ENCODE measurements around the gene TIMM17A.

TIMM17A gene

GRCh38 chr1:202004711-202005110 lies 49.4 kb downstream of the TIMM17A start:
- H3K27me3 ChIP-seq (ENCODE audit: insufficient read depth, low read length, poor library complexity, severe bottlenecking): no peaks in the 10 kb centered on the region
- H3K36me3 ChIP-seq (ENCODE audit: insufficient read depth, low read length): peaks cover 52% of the 10 kb centered on the region; the same call in 1 of the 2 replicates
- no peaks in the 10 kb centered on the region for H3K9me2 ChIP-seq (replicated peaks; ENCODE audit: low read depth, low read length)
- no peaks in the 10 kb centered on the region for H3F3A ChIP-seq (ENCODE audit: low read depth)
- no peaks in the 10 kb centered on the region for H3K9me3 ChIP-seq (ENCODE audit: insufficient read depth, low read depth, low read length)
- H3K4me3 ChIP-seq (ENCODE audit: low read length, poor library complexity, severe bottlenecking): no peak overlapping the region
- H3K4me2 ChIP-seq (ENCODE audit: low read depth, low read length, poor library complexity, severe bottlenecking): no peak overlapping the region
- no peaks in the 10 kb centered on the region for H3K79me2 ChIP-seq (ENCODE audit: insufficient read depth, low read length)
- H3K9ac ChIP-seq (ENCODE audit: low read depth, low read length, poor library complexity, severe bottlenecking): no peak overlapping the region
- H2AFZ ChIP-seq (ENCODE audit: low read length): no peak overlapping the region
- TF ChIP-seq EZH2phosphoT487 (IDR thresholded peaks at IDR 0.05; ENCODE audit: borderline replicate concordance) (no peak), CTCF (conservative IDR thresholded peaks at IDR 0.05; ENCODE audit: low read length) (no peak)
- no peaks in the 10 kb centered on the region for H4K20me1 ChIP-seq (ENCODE audit: insufficient read depth, low read length, poor library complexity, severe bottlenecking)
- no peaks in the 10 kb centered on the region for H3K4me1 ChIP-seq (ENCODE audit: insufficient read depth, low read length, poor library complexity, severe bottlenecking)

GRCh38 chr1:202005958-202006357 lies 50.7 kb downstream of the TIMM17A start:
- Histone ChIP-seq H2AFZ (ENCODE audit: low read length) (no peak overlapping the region), H3K9me2 (replicated peaks; ENCODE audit: low read depth, low read length) (no peaks in the 10 kb centered on the region), H3K36me3 (ENCODE audit: insufficient read depth, low read length) (peaks cover 40% of the 10 kb centered on the region; the same call in 1 of the 2 replicates), H3K9me3 (ENCODE audit: insufficient read depth, low read depth, low read length) (no peaks in the 10 kb centered on the region), H3K79me2 (ENCODE audit: insufficient read depth, low read length) (no peaks in the 10 kb centered on the region), H3F3A (ENCODE audit: low read depth) (no peaks in the 10 kb centered on the region), H3K27me3 (ENCODE audit: insufficient read depth, low read length, poor library complexity, severe bottlenecking) (no peaks in the 10 kb centered on the region), H4K20me1 (ENCODE audit: insufficient read depth, low read length, poor library complexity, severe bottlenecking) (no peaks in the 10 kb centered on the region), H3K9ac (ENCODE audit: low read depth, low read length, poor library complexity, severe bottlenecking) (no peak overlapping the region), H3K4me2 (ENCODE audit: low read depth, low read length, poor library complexity, severe bottlenecking) (no peak overlapping the region), H3K4me3 (ENCODE audit: low read length, poor library complexity, severe bottlenecking) (no peak overlapping the region), H3K4me1 (ENCODE audit: insufficient read depth, low read length, poor library complexity, severe bottlenecking) (no peaks in the 10 kb centered on the region)
- TF ChIP-seq EZH2phosphoT487 (IDR thresholded peaks at IDR 0.05; ENCODE audit: borderline replicate concordance) (no peak), CTCF (conservative IDR thresholded peaks at IDR 0.05; ENCODE audit: low read length) (peak; percentile 31; the same call in 1 of the 2 replicates)

- Histone ChIP-seq H4K20me1 (ENCODE audit: insufficient read depth, low read length, poor library complexity, severe bottlenecking) (no peaks in the 10 kb centered on the region), H3K79me2 (ENCODE audit: insufficient read depth, low read length) (no peaks in the 10 kb centered on the region), H3K9me2 (replicated peaks; ENCODE audit: low read depth, low read length) (no peaks in the 10 kb centered on the region), H3K4me3 (ENCODE audit: low read length, poor library complexity, severe bottlenecking) (no peak overlapping the region), H3K27me3 (ENCODE audit: insufficient read depth, low read length, poor library complexity, severe bottlenecking) (no peaks in the 10 kb centered on the region), H3K4me1 (ENCODE audit: insufficient read depth, low read length, poor library complexity, severe bottlenecking) (no peaks in the 10 kb centered on the region), H2AFZ (ENCODE audit: low read length) (no peak overlapping the region), H3K4me2 (ENCODE audit: low read depth, low read length, poor library complexity, severe bottlenecking) (no peak overlapping the region), H3K9ac (ENCODE audit: low read depth, low read length, poor library complexity, severe bottlenecking) (no peak overlapping the region), H3K36me3 (ENCODE audit: insufficient read depth, low read length) (peaks cover 30% of the 10 kb centered on the region; the same call in 1 of the 2 replicates), H3F3A (ENCODE audit: low read depth) (no peaks in the 10 kb centered on the region), H3K9me3 (ENCODE audit: insufficient read depth, low read depth, low read length) (no peaks in the 10 kb centered on the region)
- no peak for TF ChIP-seq CTCF (conservative IDR thresholded peaks at IDR 0.05; ENCODE audit: low read length)
- TF ChIP-seq EZH2phosphoT487 (IDR thresholded peaks at IDR 0.05; ENCODE audit: borderline replicate concordance): no peak
These were observed 52.0 kb downstream of the TIMM17A start for GRCh38 chr1:202007304-202007703.

Measured in Loucy (cell line).